H1 (cell line): ENCODE results near the gene ABCC11. TPM values are rescaled to one million over a fixed set of nuclear protein-coding genes. Genes with fewer than 3 reads are reported as not detected.

ENCODE experiments used
- CTCF ChIA-PET: fragments of 300-600 bp; sonication (Branson Sonifier 250); formaldehyde crosslinking; loops from one replicate; lab custom pipeline; 2021; ENCODE audit not compliant: partially characterized antibody; lab: Charles Lee
- POLR2A ChIA-PET: fragments of 300-600 bp; sonication (Branson Sonifier 250); formaldehyde crosslinking; loops from one replicate; lab custom pipeline; 2021; ENCODE audit warnings: inconsistent platforms; ENCODE audit not compliant: partially characterized antibody; lab: Charles Lee
- DNase-seq, 2 experiments: peaks; one replicate each; pipeline versions ENCODE4 v3.0.0 to v3.0.0-alpha.2; 2010 to 2022; ENCODE audit warnings: low spot score in 2 of 2, low read depth in 1 of 2, mixed read lengths in 1 of 2
- FAIRE-seq: peaks from 2 replicates; lab custom pipeline; 2011; peaks lifted over from hg19 to GRCh38; lab: Jason Lieb, UNC
- H2AFZ ChIP-seq: 2 replicates; pipeline ENCODE4 v1.8.1; 2012; ENCODE audit warnings: low read length, inconsistent platforms
- H2AK5ac ChIP-seq: 2 replicates; pipeline ENCODE4 v1.6.1; 2013; ENCODE audit warnings: low read depth, low read length
- H2BK120ac ChIP-seq: replicated peaks from 2 replicates; pipeline ENCODE3; 2013; ENCODE audit warnings: low read depth, low read length, inconsistent platforms
- H2BK12ac ChIP-seq: 2 replicates; pipeline ENCODE4 v1.6.1; 2013; ENCODE audit warnings: low read depth, low read length
- H2BK15ac ChIP-seq: 2 replicates; pipeline ENCODE4 v1.6.1; 2013; ENCODE audit warnings: low read length
- H2BK20ac ChIP-seq: 2 replicates; pipeline ENCODE4 v1.6.1; 2013; ENCODE audit warnings: low read length
- H2BK5ac ChIP-seq: 2 replicates; pipeline ENCODE4 v1.6.1; 2013; ENCODE audit warnings: low read depth, low read length
- H3K14ac ChIP-seq: 2 replicates; pipeline ENCODE4 v1.6.1; 2013; ENCODE audit warnings: inconsistent platforms; ENCODE audit not compliant: insufficient read length
- H3K18ac ChIP-seq: 2 replicates; pipeline ENCODE4 v1.6.1; 2013; ENCODE audit warnings: low read length; ENCODE audit errors: extremely low read depth
- H3K23ac ChIP-seq: 2 replicates; pipeline ENCODE4 v1.6.1; 2013; ENCODE audit warnings: inconsistent platforms; ENCODE audit not compliant: insufficient read length
- H3K23me2 ChIP-seq: 2 replicates; pipeline ENCODE4 v1.6.1; 2013; ENCODE audit warnings: low read depth, low read length
- H3K27ac ChIP-seq: 2 replicates; pipeline ENCODE4 v1.6.1; 2011; ENCODE audit warnings: low read depth, low read length, inconsistent platforms
- H3K27me3 ChIP-seq, 4 experiments: replicated peaks in 1 of 4; 1 replicate in 1 of 4; 2 replicates in 3 of 4; pipeline versions ENCODE4 v1.6.1 to v1.8.1; 2011 to 2013; ENCODE audit warnings: low read length in 3 of 4, mild to moderate bottlenecking in 3 of 4, inconsistent platforms in 2 of 4, mixed read lengths in 2 of 4, moderate library complexity in 1 of 4; ENCODE audit not compliant: control insufficient read depth in 3 of 4, insufficient read depth in 3 of 4; ENCODE audit errors: extremely low read depth in 1 of 4
- H3K36me3 ChIP-seq, 4 experiments: 2 replicates each; pipeline versions ENCODE4 v1.6.1 to v1.8.1; 2011 to 2013; ENCODE audit warnings: mild to moderate bottlenecking in 4 of 4, low read length in 3 of 4, moderate library complexity in 2 of 4, control low read depth in 1 of 4, inconsistent platforms in 1 of 4; ENCODE audit not compliant: insufficient read depth in 4 of 4, control insufficient read depth in 2 of 4
- H3K4ac ChIP-seq: replicated peaks from 2 replicates; pipeline ENCODE3; 2013; ENCODE audit warnings: low read length, low read depth, mixed read lengths, inconsistent platforms; ENCODE audit not compliant: insufficient read length
- H3K4me1 ChIP-seq, 4 experiments: replicated peaks in 1 of 4; 1 replicate in 1 of 4; 2 replicates in 3 of 4; pipeline versions ENCODE4 v1.6.1 to v1.8.1; 2011 to 2013; ENCODE audit warnings: low read length in 3 of 4, inconsistent platforms in 2 of 4, mixed read lengths in 1 of 4; ENCODE audit not compliant: insufficient read depth in 4 of 4, control insufficient read depth in 3 of 4
- H3K4me2 ChIP-seq, 2 experiments: 2 replicates each; pipeline versions ENCODE4 v1.6.1 to v1.8.1; 2011 to 2013; ENCODE audit warnings: low read depth in 2 of 2, low read length in 2 of 2, control low read depth in 1 of 2, inconsistent platforms in 1 of 2, mild to moderate bottlenecking in 1 of 2; ENCODE audit not compliant: insufficient read depth in 1 of 2
- H3K4me3 ChIP-seq, 4 experiments: fragments of 200-600, 300-600 bp in 1 of 4; sonication (generic), shearing (Covaris generic), sonication (Bioruptor Twin) in 1 of 4; 2 replicates each; pipeline versions ENCODE4 v1.5.1 to v1.8.1; 2011 to 2016; ENCODE audit warnings: low read length in 4 of 4, low read depth in 3 of 4, control low read depth in 2 of 4, inconsistent platforms in 2 of 4, mild to moderate bottlenecking in 2 of 4, mixed read lengths in 1 of 4, moderate library complexity in 1 of 4; ENCODE audit not compliant: insufficient read depth in 2 of 4; ENCODE audit errors: extremely low read depth in 1 of 4
- H3K56ac ChIP-seq: replicated peaks from 2 replicates; pipeline ENCODE3; 2013; ENCODE audit warnings: low read depth, mild to moderate bottlenecking, mixed read lengths, low read length, inconsistent platforms; ENCODE audit not compliant: insufficient read length
- H3K79me1 ChIP-seq: 2 replicates; pipeline ENCODE4 v1.6.1; 2013; ENCODE audit warnings: low read depth, low read length, control low read depth
- H3K79me2 ChIP-seq, 2 experiments: 2 replicates each; pipeline versions ENCODE4 v1.6.1 to v1.8.1; 2012 to 2013; ENCODE audit warnings: low read length in 2 of 2, mild to moderate bottlenecking in 2 of 2, inconsistent platforms in 1 of 2; ENCODE audit not compliant: insufficient read depth in 2 of 2, control insufficient read depth in 1 of 2
- H3K9ac ChIP-seq, 4 experiments: replicated peaks in 1 of 4; 1 replicate in 1 of 4; 2 replicates in 3 of 4; pipeline versions ENCODE4 v1.6.1 to v1.8.1; 2011 to 2013; ENCODE audit warnings: low read depth in 3 of 4, low read length in 3 of 4, control low read depth in 2 of 4, mild to moderate bottlenecking in 2 of 4, moderate library complexity in 2 of 4, inconsistent platforms in 1 of 4; ENCODE audit errors: extremely low read depth in 1 of 4
- H3K9me3 ChIP-seq, 2 experiments: 2 replicates each; pipeline versions ENCODE4 v1.6.1 to v1.8.1; 2012 to 2013; ENCODE audit warnings: mild to moderate bottlenecking in 2 of 2, moderate library complexity in 2 of 2, control low read depth in 1 of 2, inconsistent platforms in 1 of 2, low read depth in 1 of 2, low read length in 1 of 2, mixed read lengths in 1 of 2; ENCODE audit not compliant: insufficient read depth in 2 of 2
- H4K20me1 ChIP-seq, 2 experiments: replicated peaks in 1 of 2; 2 replicates each; pipeline versions ENCODE3 to v1.8.1; 2011 to 2013; ENCODE audit warnings: inconsistent platforms in 2 of 2, low read length in 2 of 2, mild to moderate bottlenecking in 1 of 2; ENCODE audit not compliant: insufficient read depth in 2 of 2, control insufficient read depth in 1 of 2
- H4K5ac ChIP-seq: 2 replicates; pipeline ENCODE4 v1.6.1; 2013; ENCODE audit warnings: low read length, low read depth, mixed read lengths, inconsistent platforms; ENCODE audit not compliant: insufficient read length
- H4K8ac ChIP-seq: 2 replicates; pipeline ENCODE4 v1.8.0; 2013; ENCODE audit warnings: mild to moderate bottlenecking, moderate library complexity, low read length, inconsistent platforms; ENCODE audit not compliant: insufficient read depth; ENCODE audit errors: extremely low read depth
- H4K91ac ChIP-seq: replicated peaks from 2 replicates; pipeline ENCODE3; 2013; ENCODE audit warnings: low read length, mixed read lengths, inconsistent platforms; ENCODE audit not compliant: insufficient read length
- ATF3 ChIP-seq: IDR thresholded peaks from 2 replicates; pipeline ENCODE4 v1.6.1; 2011; ENCODE audit warnings: low read depth, mild to moderate bottlenecking, low read length; ENCODE audit not compliant: insufficient read depth
- EGR1 ChIP-seq: IDR thresholded peaks from 2 replicates; pipeline ENCODE4 v1.6.1; 2011; ENCODE audit warnings: low read depth, low read length, borderline replicate concordance
- HDAC2 ChIP-seq, 2 experiments: fragments of 300-600 bp in 1 of 2; sonication (generic) in 1 of 2; IDR thresholded peaks; 2 replicates each; pipeline ENCODE4 v1.6.1; 2011 to 2012; ENCODE audit warnings: low read depth in 2 of 2, low read length in 2 of 2, mild to moderate bottlenecking in 2 of 2, moderate library complexity in 2 of 2, borderline replicate concordance in 1 of 2, inconsistent platforms in 1 of 2
- JUN ChIP-seq: IDR thresholded peaks from 2 replicates; pipeline ENCODE4 v1.6.1; 2011; ENCODE audit warnings: low read depth, mild to moderate bottlenecking, improper control_type of control experiment, low read length
- POLR2A ChIP-seq, 2 experiments: IDR thresholded peaks; 1 replicate in 1 of 2; 2 replicates in 1 of 2; pipeline ENCODE4 v1.6.1; 2011; ENCODE audit warnings: low read depth in 2 of 2, low read length in 2 of 2, mild to moderate bottlenecking in 2 of 2; ENCODE audit errors: control extremely low read depth in 1 of 2
- POU5F1 ChIP-seq: IDR thresholded peaks from 2 replicates; pipeline ENCODE4 v1.6.1; 2011; ENCODE audit warnings: low read depth, mild to moderate bottlenecking, low read length, moderate library complexity
- SIN3A ChIP-seq, 2 experiments: IDR thresholded peaks in 1 of 2; conservative IDR thresholded peaks in 1 of 2; 2 replicates each; pipeline ENCODE4 v1.6.1; 2011 to 2012; ENCODE audit warnings: low read length in 2 of 2, improper control_type of control experiment in 1 of 2, low read depth in 1 of 2, mild to moderate bottlenecking in 1 of 2
- SIX5 ChIP-seq: IDR thresholded peaks from 2 replicates; pipeline ENCODE4 v1.6.1; 2011; ENCODE audit warnings: mild to moderate bottlenecking, low read depth, low read length
- SP1 ChIP-seq: IDR thresholded peaks from 2 replicates; pipeline ENCODE4 v1.6.1; 2011; ENCODE audit warnings: low read depth, low read length
- TBP ChIP-seq: IDR thresholded peaks from 2 replicates; pipeline ENCODE4 v1.6.1; 2011; ENCODE audit warnings: low read depth, low read length, improper control_type of control experiment
- TEAD4 ChIP-seq: IDR thresholded peaks from 2 replicates; pipeline ENCODE4 v1.6.1; 2012; ENCODE audit warnings: low read depth, low read length, inconsistent platforms, mixed read lengths
- YY1 ChIP-seq: IDR thresholded peaks from 2 replicates; pipeline ENCODE4 v1.6.1; 2011; ENCODE audit warnings: low read depth, mild to moderate bottlenecking, low read length
- ZNF274 ChIP-seq: IDR thresholded peaks from 2 replicates; pipeline ENCODE4 v1.7.0; 2012; ENCODE audit warnings: low read length, borderline replicate concordance; ENCODE audit errors: extremely low read depth
- WGBS, 2 experiments: shearing (Covaris generic) in 1 of 2; methylation state at CpG; one replicate each; pipeline versions ENCODE4 v1.1.6 to v1.1.7; 2013 to 2015; ENCODE audit warnings: low lambda C conversion rate in 2 of 2, mixed read lengths in 2 of 2, inconsistent platforms in 1 of 2, low coverage in 1 of 2, missing lambda C conversion rate in 1 of 2; ENCODE audit not compliant: insufficient replicate concordance in 2 of 2, insufficient coverage in 1 of 2, insufficient read length in 1 of 2; ENCODE audit errors: extremely low coverage in 1 of 2, missing lambda C conversion rate in 1 of 2; 5-methylcytosine and 5-hydroxymethylcytosine counted together
- polyA plus RNA-seq, 7 experiments: library from polyadenylated mRNA; depleted of rRNA in 3 of 7; stranded (reverse) in 5 of 7; unstranded in 2 of 7; fragments of >200 nt in 5 of 7; fragments of 200-250 nt in 2 of 7; gene quantifications; 1 replicate in 5 of 7; 2 replicates in 1 of 7; 4 replicates in 1 of 7; pipeline versions ENCODE4 v1.2.1 to v1.2.3, GENCODE V29; 2011 to 2013; ENCODE audit warnings: missing spikeins in 2 of 7, mixed read lengths in 2 of 7
- total RNA-seq: library from RNA; stranded (reverse); fragmentation: NEBNext Ultra II Directional; extraction: Animal tissue kit (Norgen Biotek cat#: 25700); gene quantifications from 2 replicates; pipeline ENCODE4 v1.2.1, GENCODE V29; 2021

Gene ABCC11
- total and polyA plus RNA-seq, 2 of the 8 experiments (the other 6 are each of a cell fraction or from before 2014, with no cell fraction given), result 0.06 TPM; not detected in 1

- FAIRE-seq, result no peak
- Histone ChIP-seq H2BK12ac (no peak overlapping the region), H2BK20ac (no peak overlapping the region), H3K18ac (no peak overlapping the region), H3K4me1 (no peaks in the 10 kb centered on the region), H2BK5ac (no peak overlapping the region), H3K9ac (no peak overlapping the region), H2AK5ac (no peak overlapping the region), H3K36me3 (no peaks in the 10 kb centered on the region; a peak in 1 of 8 replicates), H3K27me3 (no peaks in the 10 kb centered on the region), H3K79me2 (no peaks in the 10 kb centered on the region), H3K23me2 (no peaks in the 10 kb centered on the region), H3K27ac (no peak overlapping the region), H3K79me1 (no peaks in the 10 kb centered on the region), H3K4me2 (no peak overlapping the region), H3K56ac (no peak overlapping the region), H4K8ac (no peak overlapping the region), H4K5ac (no peak overlapping the region), H3K4ac (no peak overlapping the region), H3K9me3 (no peaks in the 10 kb centered on the region), H3K23ac (no peak overlapping the region), H3K4me3 (no peak overlapping the region), H2AFZ (no peak overlapping the region), H2BK15ac (no peak overlapping the region), H4K91ac (no peak overlapping the region), H4K20me1 (no peaks in the 10 kb centered on the region), H2BK120ac (no peak overlapping the region), H3K14ac (no peak overlapping the region)
- DNase-seq, result no peak
- ChIA-PET CTCF (interaction anchor here (0.9 to 1.8 kb wide), 6 partner anchors 12 to 24 kb away, joined by 3 to 9 read pairs (median 4); no protein-coding TSS in a partner anchor), POLR2A (no interaction called here)
- 89% methylated on average over 9 of the region's 9 CpGs; no CpG with 5 or more reads in 1 of the 2 experiments for WGBS, 2 experiments
- TF ChIP-seq TEAD4 (no peak), EGR1 (no peak), ATF3 (no peak), SIX5 (no peak), JUN (no peak), ZNF274 (no peak), YY1 (no peak), SP1 (no peak), POLR2A (IDR thresholded peaks at IDR 0.05; ENCODE audit: control extremely low read depth in 1 of 2, low read depth in 2 of 2, low read length in 2 of 2) (no peak), HDAC2 (IDR thresholded peaks at IDR 0.05; ENCODE audit: borderline replicate concordance in 1 of 2, low read depth in 2 of 2, low read length in 2 of 2) (no peak), POU5F1 (no peak), SIN3A (conservative IDR thresholded peaks at IDR 0.05 in 1 of 2, IDR thresholded peaks at IDR 0.05 in 1 of 2; ENCODE audit: low read depth in 1 of 2, low read length in 2 of 2) (no peak), TBP (no peak)
Measured at GRCh38 chr16:48136547-48137360, 110.6 kb downstream of the ABCC11 start.
